Measurements from ENCODE around the gene SYT8.

GRCh38 chr11:1862588-1863351 lies 28.0 kb downstream of the SYT8 start:
- TF ChIP-seq CTCF (IDR thresholded peaks at IDR 0.05) (no peak), POLR2A (IDR thresholded peaks at IDR 0.05) (no peak)

Measured in uterus (tissue), 2 donors.